Ovary (tissue), 9 donors: ENCODE measurements around the gene DNTT. TPM values are rescaled to one million over a fixed set of nuclear protein-coding genes. Genes with fewer than 3 reads are reported as not detected.

Experiments
- DNase-seq, 5 donors: peaks; one replicate each; pipeline ENCODE4 v3.0.0-alpha.2; 2019 to 2020
- H3K27ac ChIP-seq, 2 donors: fragments of 200-600 bp; one replicate each; pipeline versions ENCODE4 v1.5.1 to v1.8.0; 2019 to 2022
- H3K27me3 ChIP-seq: fragments of 200-600 bp; one replicate; pipeline ENCODE4 v1.8.0; 2022
- H3K36me3 ChIP-seq: fragments of 200-600 bp; sonication (generic); one replicate; pipeline ENCODE4 v1.5.1; 2019
- H3K4me1 ChIP-seq: one replicate; pipeline ENCODE4 v1.8.1; 2013; ENCODE audit warnings: mild to moderate bottlenecking, moderate library complexity; ENCODE audit not compliant: insufficient read depth
- H3K4me3 ChIP-seq: fragments of 200-600 bp; sonication (generic); one replicate; pipeline ENCODE4 v1.5.1; 2017
- H3K9me3 ChIP-seq, 2 donors: fragments of 200-600 bp in 1 of 2; sonication (generic) in 1 of 2; one replicate each; pipeline versions ENCODE4 v1.5.1 to v1.8.1; 2013 to 2019; ENCODE audit warnings: mild to moderate bottlenecking in 1 of 2, moderate library complexity in 1 of 2
- EP300 ChIP-seq: sonication (generic); formaldehyde crosslinking; IDR thresholded peaks from one replicate; pipeline ENCODE4 v1.6.1; 2017; ENCODE audit warnings: antibody characterized with exemption
- POLR2A ChIP-seq: fragments of 450-650 bp; IDR thresholded peaks from one replicate; pipeline ENCODE4 v1.6.1; 2017; ENCODE audit warnings: antibody characterized with exemption, mild to moderate bottlenecking, moderate library complexity
- WGBS, 3 donors: extraction: QIAGEN DNeasy Blood & Tissue Kit in 1 of 3; methylation state at CpG; one replicate each; pipeline versions ENCODE4 v1.1.5 to v1.1.7; 2013 to 2017; 5-methylcytosine and 5-hydroxymethylcytosine counted together
- intact Hi-C, 4 donors: fragments of 100-400 bp; cut with DNase I; formaldehyde crosslinking; loops; one replicate each; pipeline versions ENCODE4 v1.11.0 to v1.15.1; 2022 to 2023
- polyA plus RNA-seq, 2 donors: library from polyadenylated mRNA; stranded (reverse); fragments of 200-250 nt in 1 of 2; fragments of 350-450 nt in 1 of 2; fragmentation: Illumina TruSeq in 1 of 2; extraction: RNeasy Lipid Tissue Mini Kit (QIAGEN cat#74804) in 1 of 2; gene quantifications; one replicate each; pipeline ENCODE4 v1.2.3, GENCODE V29; 2013 to 2014
- total RNA-seq, 7 donors: library from RNA; depleted of rRNA in 2 of 7; stranded (reverse); fragments of >200 nt in 2 of 7; fragmentation: NEBNext Ultra II Directional in 3 of 7; extraction: Animal tissue kit (Norgen Biotek cat#: 25700) in 3 of 7; gene quantifications; one replicate each; pipeline versions ENCODE4 v1.1.0 to v1.2.4, GENCODE V29; 2016 to 2023
- TF ChIP-seq, protein P1 (sequence below), 3 donors: fragments of 450-650 bp in 2 of 3; fragments of 200-600 bp in 1 of 3; IDR thresholded peaks; one replicate each; pipeline versions ENCODE4 v1.5.1 to v1.8.0; 2016 to 2022; ENCODE audit warnings: antibody characterized with exemption in 3 of 3, mild to moderate bottlenecking in 1 of 3
- donor health status: DM: no; HTN: no; CAD: no; lungs with moderate emphysema.
- donor health status: DM: no; HTN: no; CAD: no.
- donor health status: Bipolar disorder and iron deficiency.
- donor health status: DM: yes; HTN: yes; CAD: no.
- donor health status: DM: no; HTN: no; CAD: no.
- donor health status: DM: yes; HTN: yes; CAD: no.

The DNTT gene
- total and polyA plus RNA-seq, 9 donors: not detected

DNA sequence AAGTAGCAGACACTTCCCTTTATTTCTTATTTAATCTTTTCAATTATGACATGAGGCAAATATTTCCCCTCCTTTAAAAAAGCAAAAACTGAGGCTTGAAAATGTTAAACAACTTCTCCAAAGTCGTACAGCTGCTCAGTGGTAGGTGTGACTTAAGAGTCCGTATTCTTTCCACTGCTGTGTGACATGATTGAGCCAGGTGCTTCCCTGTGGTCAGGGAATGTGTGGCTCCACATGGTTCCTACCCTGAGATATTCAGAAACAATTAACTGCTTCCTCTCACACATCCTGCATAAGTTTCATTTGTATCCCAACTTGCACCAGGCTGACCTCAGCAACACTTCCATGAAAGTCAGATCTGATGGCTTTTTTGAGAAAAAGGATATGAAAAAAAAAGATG lies 41.0 kb downstream of the DNTT start:
- Histone ChIP-seq H3K27me3 (no peaks in the 10 kb centered on the region), H3K4me3 (no peak overlapping the region), H3K9me3 (peaks cover 0 to 7% of the 10 kb centered on the region in 2 donors), H3K36me3 (no peaks in the 10 kb centered on the region), H3K4me1 (no peaks in the 10 kb centered on the region), H3K27ac (no peak overlapping the region)
- DNase-seq: no peak
- TF ChIP-seq POLR2A: no peak
- no peak for TF ChIP-seq EP300
- TF ChIP-seq, protein P1, sequence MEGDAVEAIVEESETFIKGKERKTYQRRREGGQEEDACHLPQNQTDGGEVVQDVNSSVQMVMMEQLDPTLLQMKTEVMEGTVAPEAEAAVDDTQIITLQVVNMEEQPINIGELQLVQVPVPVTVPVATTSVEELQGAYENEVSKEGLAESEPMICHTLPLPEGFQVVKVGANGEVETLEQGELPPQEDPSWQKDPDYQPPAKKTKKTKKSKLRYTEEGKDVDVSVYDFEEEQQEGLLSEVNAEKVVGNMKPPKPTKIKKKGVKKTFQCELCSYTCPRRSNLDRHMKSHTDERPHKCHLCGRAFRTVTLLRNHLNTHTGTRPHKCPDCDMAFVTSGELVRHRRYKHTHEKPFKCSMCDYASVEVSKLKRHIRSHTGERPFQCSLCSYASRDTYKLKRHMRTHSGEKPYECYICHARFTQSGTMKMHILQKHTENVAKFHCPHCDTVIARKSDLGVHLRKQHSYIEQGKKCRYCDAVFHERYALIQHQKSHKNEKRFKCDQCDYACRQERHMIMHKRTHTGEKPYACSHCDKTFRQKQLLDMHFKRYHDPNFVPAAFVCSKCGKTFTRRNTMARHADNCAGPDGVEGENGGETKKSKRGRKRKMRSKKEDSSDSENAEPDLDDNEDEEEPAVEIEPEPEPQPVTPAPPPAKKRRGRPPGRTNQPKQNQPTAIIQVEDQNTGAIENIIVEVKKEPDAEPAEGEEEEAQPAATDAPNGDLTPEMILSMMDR (IDR thresholded peaks at IDR 0.05): no peak
- intact Hi-C loops: no loop called here
- 29 to 43% (median 33%) methylated on average over 2 of the region's 2 CpGs for WGBS, 3 donors

- H3K9me3 ChIP-seq: peaks cover 0 to 7% of the 10 kb centered on the region in 2 donors
- WGBS, 3 donors: 75 to 89% (median 79%) methylated on average over 1 of the region's 1 CpG
- H3K4me3 ChIP-seq: no peak overlapping the region
- no peak for DNase-seq
- no peak overlapping the region for H3K27ac ChIP-seq
- no peaks in the 10 kb centered on the region for H3K36me3 ChIP-seq
- no peaks in the 10 kb centered on the region for H3K27me3 ChIP-seq
- TF ChIP-seq, protein P1 (IDR thresholded peaks at IDR 0.05): no peak
- TF ChIP-seq POLR2A (no peak), EP300 (no peak)
- no peaks in the 10 kb centered on the region for H3K4me1 ChIP-seq
- intact Hi-C loops: no loop called here
Measured at GRCh38 chr10:96346295-96346694, 42.1 kb downstream of the DNTT start.

DNA sequence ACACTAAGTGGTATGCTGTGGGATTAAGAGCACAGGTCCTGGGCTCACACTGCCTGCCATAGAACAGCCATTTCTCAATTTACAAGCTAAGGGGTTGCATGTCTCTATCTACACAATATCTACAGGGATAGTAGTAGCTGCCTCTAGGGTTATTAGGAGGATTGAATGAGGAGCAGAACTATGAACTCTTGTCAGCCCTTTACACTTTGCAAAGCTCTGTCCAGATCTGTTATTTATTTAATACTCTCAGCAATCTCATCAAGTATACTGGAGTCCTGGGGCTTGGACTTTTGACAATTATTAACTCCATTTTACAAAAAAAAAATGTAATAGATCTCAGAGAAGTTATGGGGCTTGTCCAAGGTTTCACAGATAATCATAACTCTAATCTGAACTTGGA lies 47.8 kb downstream of the DNTT start:
- intact Hi-C loops: no loop called here
- DNase-seq: no peak
- Histone ChIP-seq H3K27ac (no peak overlapping the region), H3K4me1 (no peaks in the 10 kb centered on the region), H3K4me3 (no peak overlapping the region), H3K36me3 (no peaks in the 10 kb centered on the region), H3K27me3 (no peaks in the 10 kb centered on the region), H3K9me3 (no peaks in the 10 kb centered on the region)
- TF ChIP-seq, protein P1 (IDR thresholded peaks at IDR 0.05): no peak
- no peak for TF ChIP-seq POLR2A
- TF ChIP-seq EP300: no peak

GRCh38 chr10:96352582-96352981 lies 48.3 kb downstream of the DNTT start:
- H3K27ac ChIP-seq: no peak overlapping the region
- 59 to 61% (median 59%) methylated on average over 4 of the region's 4 CpGs for WGBS, 3 donors
- H3K9me3 ChIP-seq: no peaks in the 10 kb centered on the region
- H3K4me1 ChIP-seq: no peaks in the 10 kb centered on the region
- no peaks in the 10 kb centered on the region for H3K27me3 ChIP-seq
- intact Hi-C loops: no loop called here
- H3K4me3 ChIP-seq: no peak overlapping the region
- no peaks in the 10 kb centered on the region for H3K36me3 ChIP-seq
- TF ChIP-seq EP300 (no peak), POLR2A (no peak)
- TF ChIP-seq, protein P1 (IDR thresholded peaks at IDR 0.05): no peak
- no peak for DNase-seq
